OCI-LY3 (cell line): ENCODE results near the gene RFNG.

Experiments
- H2AFZ ChIP-seq: fragments of 200-600, 300-600 bp; shearing (Covaris generic); 2 replicates; pipeline ENCODE4 v1.6.0; 2014; ENCODE audit warnings: antibody characterized with exemption, low read depth, low read length
- H3K27ac ChIP-seq: fragments of 200-600, 300-600 bp; sonication (generic); 2 replicates; pipeline ENCODE4 v1.5.1; 2014; ENCODE audit warnings: mild to moderate bottlenecking, low read length, moderate library complexity, mixed read lengths
- H3K27me3 ChIP-seq: fragments of 200-600, 300-600 bp; sonication (generic); 2 replicates; pipeline ENCODE4 v1.6.1; 2014; ENCODE audit warnings: low read depth, low read length, mixed read lengths
- H3K36me3 ChIP-seq: fragments of 200-600, 300-600 bp; sonication (generic); replicated peaks from 2 replicates; pipeline ENCODE3; 2014; ENCODE audit warnings: low read depth, low read length, mixed read lengths
- H3K4me1 ChIP-seq: fragments of 300-600, 200-600 bp; sonication (generic); 2 replicates; pipeline ENCODE4 v1.6.1; 2014; ENCODE audit warnings: low read length, mixed read lengths
- H3K4me2 ChIP-seq: fragments of 200-600, 300-600 bp; sonication (generic); 2 replicates; pipeline ENCODE4 v1.6.1; 2014; ENCODE audit warnings: low read length, mixed read lengths
- H3K4me3 ChIP-seq: fragments of 300-600, 200-600 bp; sonication (generic); 2 replicates; pipeline ENCODE4 v1.5.1; 2014; ENCODE audit warnings: antibody characterized with exemption, mild to moderate bottlenecking, low read length, moderate library complexity
- H3K79me2 ChIP-seq: fragments of 300-600, 200-600 bp; shearing (Covaris generic); 2 replicates; pipeline ENCODE4 v1.6.1; 2014; ENCODE audit warnings: mild to moderate bottlenecking, low read length, mixed read lengths
- H3K9ac ChIP-seq: fragments of 300-600, 200-600 bp; shearing (Covaris generic); 2 replicates; pipeline ENCODE4 v1.6.0; 2014; ENCODE audit warnings: mild to moderate bottlenecking, low read length, moderate library complexity
- H3K9me3 ChIP-seq: fragments of 200-600, 300-600 bp; shearing (Covaris generic); 2 replicates; pipeline ENCODE4 v1.6.1; 2014; ENCODE audit warnings: low read length, mixed read lengths; ENCODE audit not compliant: insufficient read depth
- H4K20me1 ChIP-seq: fragments of 200-600, 300-600 bp; sonication (generic); 2 replicates; pipeline ENCODE4 v1.6.1; 2016; ENCODE audit warnings: low read length, mixed read lengths; ENCODE audit not compliant: insufficient read depth
- CTCF ChIP-seq: fragments of 200-600, 300-600 bp; sonication (generic); IDR thresholded peaks from 2 replicates; pipeline ENCODE4 v1.5.1; 2014; ENCODE audit warnings: antibody characterized with exemption, low read length, low read depth
- EZH2phosphoT487 ChIP-seq: fragments of 200-600 bp; shearing (Covaris generic); IDR thresholded peaks from 2 replicates; pipeline ENCODE4 v1.6.1; 2018; ENCODE audit warnings: antibody characterized with exemption, mixed run types, low read depth

The RFNG gene

GRCh38 chr17:82008941-82009405, 42.6 kb downstream of the RFNG start:
- no peak overlapping the region for H3K9ac ChIP-seq
- no peaks in the 10 kb centered on the region for H4K20me1 ChIP-seq
- H3K4me3 ChIP-seq: no peak overlapping the region
- no peaks in the 10 kb centered on the region for H3K4me1 ChIP-seq
- no peak overlapping the region for H2AFZ ChIP-seq
- H3K4me2 ChIP-seq: no peak overlapping the region
- H3K9me3 ChIP-seq: no peaks in the 10 kb centered on the region
- no peaks in the 10 kb centered on the region for H3K36me3 ChIP-seq
- no peak overlapping the region for H3K27ac ChIP-seq
- H3K79me2 ChIP-seq: no peaks in the 10 kb centered on the region
- TF ChIP-seq CTCF (no peak), EZH2phosphoT487 (no peak)
- no peaks in the 10 kb centered on the region for H3K27me3 ChIP-seq

- Histone ChIP-seq H3K4me3 (no peak overlapping the region), H3K4me1 (no peaks in the 10 kb centered on the region), H3K79me2 (no peaks in the 10 kb centered on the region), H4K20me1 (no peaks in the 10 kb centered on the region), H3K4me2 (no peak overlapping the region), H3K27ac (no peak overlapping the region), H3K9me3 (no peaks in the 10 kb centered on the region), H3K9ac (no peak overlapping the region), H2AFZ (no peak overlapping the region), H3K27me3 (no peaks in the 10 kb centered on the region), H3K36me3 (no peaks in the 10 kb centered on the region)
- no peak for TF ChIP-seq CTCF
- no peak for TF ChIP-seq EZH2phosphoT487
Measured at GRCh38 chr17:82008258-82008940, 43.2 kb downstream of the RFNG start.

- no peak for TF ChIP-seq CTCF
- TF ChIP-seq EZH2phosphoT487: no peak
- Histone ChIP-seq H3K79me2 (no peaks in the 10 kb centered on the region), H3K4me1 (no peaks in the 10 kb centered on the region), H4K20me1 (no peaks in the 10 kb centered on the region), H3K9ac (no peak overlapping the region), H3K4me3 (no peak overlapping the region), H3K27ac (no peak overlapping the region), H3K36me3 (no peaks in the 10 kb centered on the region), H3K27me3 (no peaks in the 10 kb centered on the region), H2AFZ (no peak overlapping the region), H3K4me2 (no peak overlapping the region), H3K9me3 (no peaks in the 10 kb centered on the region)
Measured at GRCh38 chr17:82007495-82008257, 43.9 kb downstream of the RFNG start.

GRCh38 chr17:82007228-82007494, 44.5 kb downstream of the RFNG start:
- Histone ChIP-seq H3K4me1 (no peaks in the 10 kb centered on the region), H3K9me3 (no peaks in the 10 kb centered on the region), H3K27ac (no peak overlapping the region), H2AFZ (no peak overlapping the region), H3K36me3 (no peaks in the 10 kb centered on the region), H3K79me2 (no peaks in the 10 kb centered on the region), H3K27me3 (no peaks in the 10 kb centered on the region), H3K4me3 (no peak overlapping the region), H4K20me1 (no peaks in the 10 kb centered on the region), H3K4me2 (no peak overlapping the region), H3K9ac (no peak overlapping the region)
- TF ChIP-seq EZH2phosphoT487 (no peak), CTCF (no peak)
